ENCODE results near the gene UPK1B. TPM values are rescaled to one million over a fixed set of nuclear protein-coding genes. Genes with fewer than 3 reads are reported as not detected.
A peak's percentile ranks its signal among the peaks of the same experiment; 100 is the strongest.

Gene UPK1B
- total and polyA plus RNA-seq, 8 donors = 0.91 to 6.6 (median 3.2) TPM

- no peak for TF ChIP-seq CTCF (IDR thresholded peaks at IDR 0.05)
- 84 to 89% methylated on average over 3 of the region's 3 CpGs for WGBS, 2 donors
- DNase-seq (no peak), FAIRE-seq (no peak), ATAC-seq (no peak)
- intact Hi-C loops (cut with DNase I) = no loop called here
- Histone ChIP-seq H3K4me1 (peaks cover 0 to 8% (median 7%) of the 10 kb centered on the region in 3 donors), H3K27me3 (no peaks in the 10 kb centered on the region), H3K27ac (peak overlapping the region in 2 of 4 donors; percentile 70 to 76), H3K4me3 (no peak overlapping the region), H3K36me3 (no peaks in the 10 kb centered on the region), H3K9me3 (no peaks in the 10 kb centered on the region)
Observed at GRCh38 chr3:119207512-119207875, 34.1 kb downstream of the UPK1B start.

- intact Hi-C loops (cut with DNase I) = no loop called here
- TF ChIP-seq CTCF (IDR thresholded peaks at IDR 0.05) = no peak
- H3K9me3 ChIP-seq = no peaks in the 10 kb centered on the region
- no peak for FAIRE-seq
- DNase-seq = peak in 2 of 6 donors; percentile 9 to 19
- H3K27ac ChIP-seq = peak overlapping the region in 2 of 4 donors; percentile 50 to 61
- H3K27me3 ChIP-seq = no peaks in the 10 kb centered on the region
- peak; percentile 72 to 86 (median 84) for ATAC-seq
- H3K4me1 ChIP-seq = peaks cover 0 to 7% (median 4%) of the 10 kb centered on the region in 3 donors
- 16 to 21% methylated on average over 4 of the region's 4 CpGs for WGBS, 2 donors
- no peak overlapping the region for H3K4me3 ChIP-seq
- peaks cover 0 to 19% (median 8%) of the 10 kb centered on the region in 3 donors for H3K36me3 ChIP-seq
Observed at GRCh38 chr3:119211193-119211592, 37.8 kb downstream of the UPK1B start.

DNA sequence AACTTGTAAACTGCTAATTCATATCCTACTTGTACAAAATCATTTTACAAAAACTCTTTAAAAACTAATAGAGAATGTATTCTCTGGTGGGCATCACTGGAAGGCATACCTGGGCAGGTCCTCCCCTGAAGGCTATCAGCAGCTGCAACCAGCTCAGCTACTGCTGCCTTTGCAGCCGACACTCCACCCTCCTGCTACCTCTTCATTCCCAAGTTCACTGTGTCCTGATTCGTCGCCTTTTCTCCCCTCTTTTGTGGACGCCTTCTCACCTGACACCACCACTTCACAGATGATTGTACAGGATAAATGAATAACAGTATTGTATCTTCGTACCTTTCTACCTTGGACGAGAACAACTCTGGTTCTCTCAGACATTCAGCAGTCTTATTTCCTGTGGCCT, 38.4 kb downstream of the UPK1B start:
- TF ChIP-seq CTCF (IDR thresholded peaks at IDR 0.05) = no peak
- H3K36me3 ChIP-seq = peaks cover 0 to 23% (median 11%) of the 10 kb centered on the region in 3 donors
- no peak for FAIRE-seq
- DNase-seq = peak in 1 of 6 donors; percentile 18
- WGBS, 2 donors = 61 to 67% methylated on average over 6 of the region's 6 CpGs
- H3K27ac ChIP-seq = peak overlapping the region in 3 of 4 donors; percentile 20 to 39 (median 24)
- peak in 3 of 4 donors; percentile 41 to 53 (median 51) for ATAC-seq
- no peak overlapping the region for H3K4me3 ChIP-seq
- no peaks in the 10 kb centered on the region for H3K9me3 ChIP-seq
- peaks cover 0 to 7% (median 4%) of the 10 kb centered on the region in 3 donors for H3K4me1 ChIP-seq
- H3K27me3 ChIP-seq = no peaks in the 10 kb centered on the region
- intact Hi-C loops (cut with DNase I) = no loop called here

DNA sequence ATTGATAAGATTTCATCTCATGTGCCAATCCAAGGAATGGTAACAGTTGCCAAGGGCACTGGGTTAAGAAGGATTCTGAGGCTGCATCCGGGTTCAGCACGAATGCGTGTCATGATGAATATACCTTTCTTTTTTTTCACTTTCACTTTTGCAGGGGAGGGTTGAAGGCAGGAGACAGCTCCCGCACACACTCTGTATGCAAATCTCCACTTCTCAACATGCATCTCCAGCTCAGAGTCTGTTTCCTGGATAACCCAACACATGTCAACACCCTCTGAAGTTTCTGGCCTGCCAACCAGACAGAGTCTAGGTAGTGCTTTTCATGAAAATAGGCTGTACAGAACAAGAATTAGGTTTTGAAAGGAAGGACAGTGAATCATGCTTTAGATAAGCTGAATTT, 45.7 kb downstream of the UPK1B start:
- 89 to 90% methylated on average over 4 of the region's 4 CpGs for WGBS, 2 donors
- ATAC-seq = peak in 3 of 4 donors; percentile 20 to 55 (median 35)

More for the DNA sequence above, 45.7 kb downstream of the UPK1B start:
- H3K27ac ChIP-seq = no peak overlapping the region
- FAIRE-seq (no peak), DNase-seq (no peak)
- H3K4me3 ChIP-seq = no peak overlapping the region
- no peaks in the 10 kb centered on the region for H3K4me1 ChIP-seq
- H3K36me3 ChIP-seq = peaks cover 0 to 58% (median 17%) of the 10 kb centered on the region in 3 donors
- intact Hi-C loops (cut with DNase I) = no loop called here
- H3K27me3 ChIP-seq = no peaks in the 10 kb centered on the region
- no peak for TF ChIP-seq CTCF (IDR thresholded peaks at IDR 0.05)
- H3K9me3 ChIP-seq = no peaks in the 10 kb centered on the region
